Fibroblast of skin of left quadriceps (primary cell): ENCODE data around the gene SCRT2.
"Not testable (repeated sequence)": the region's sequence is repeated elsewhere in the genome, so short reads cannot be mapped to it uniquely, and the experiment has no call there.

ENCODE experiments used
- DNase-seq, 2 experiments: peaks; one replicate each; pipeline ENCODE4 v3.0.0-alpha.2; 2013; ENCODE audit warnings: low read depth in 2 of 2

Gene SCRT2

GRCh38 chr20:653110-653589, 22.5 kb downstream of the SCRT2 start, which contains the start of gene SRXN1:
SRXN1 (minus strand) TSS chr20:653200; CDS start chr20:653185, 15 bp downstream.
- DNase-seq: peak; percentile 74 to 75

DNA sequence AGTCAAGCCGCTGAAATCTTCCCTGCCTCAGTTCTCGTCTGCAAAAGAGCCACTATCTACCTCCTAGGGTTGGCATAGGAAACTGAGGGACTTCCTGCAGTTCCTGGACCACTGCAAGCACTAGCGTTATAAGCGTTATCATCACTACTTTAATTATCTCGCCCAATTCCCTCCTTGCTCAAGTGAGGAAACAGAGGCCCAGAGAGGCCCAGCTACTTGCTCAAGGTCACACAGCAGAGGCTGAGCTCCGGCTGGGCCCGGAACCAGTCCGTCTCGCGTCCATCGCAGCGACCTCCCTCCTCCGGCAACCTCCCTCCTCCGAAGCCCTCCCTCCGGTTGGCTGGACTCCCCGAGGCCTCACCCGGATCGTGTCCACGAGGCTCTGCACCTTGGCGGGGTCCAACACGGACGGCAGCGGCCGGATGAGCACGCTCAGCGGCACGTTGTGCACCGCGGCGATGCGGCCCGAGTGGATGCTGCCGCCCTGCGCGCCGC, 22.9 kb downstream of the SCRT2 start:
- DNase-seq: no peak

- DNase-seq: no peak
Measured at GRCh38 chr20:651713-652614, 23.6 kb downstream of the SCRT2 start.

DNA sequence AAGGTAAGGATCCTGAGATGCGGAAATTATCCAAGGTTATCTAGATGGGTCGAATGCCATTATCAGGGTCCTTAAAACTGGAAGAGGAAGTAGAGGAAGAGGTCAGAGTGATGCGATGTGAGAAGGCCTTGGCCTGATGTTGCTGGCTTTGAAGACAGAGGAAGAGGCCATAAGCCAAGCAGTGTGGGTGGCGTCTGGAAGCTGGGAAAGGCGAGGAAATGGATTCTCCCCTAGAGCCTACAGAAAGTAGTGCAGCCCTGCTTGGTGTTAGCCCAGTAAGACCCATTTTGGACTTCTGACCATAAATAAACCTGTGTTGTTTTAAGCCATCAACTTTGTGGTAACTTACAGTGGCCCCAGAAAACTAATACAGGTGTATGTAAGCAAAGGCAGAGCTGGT, 24.6 kb downstream of the SCRT2 start:
- no peak for DNase-seq

GRCh38 chr20:650281-650680, 25.3 kb downstream of the SCRT2 start:
- no peak for DNase-seq

DNA sequence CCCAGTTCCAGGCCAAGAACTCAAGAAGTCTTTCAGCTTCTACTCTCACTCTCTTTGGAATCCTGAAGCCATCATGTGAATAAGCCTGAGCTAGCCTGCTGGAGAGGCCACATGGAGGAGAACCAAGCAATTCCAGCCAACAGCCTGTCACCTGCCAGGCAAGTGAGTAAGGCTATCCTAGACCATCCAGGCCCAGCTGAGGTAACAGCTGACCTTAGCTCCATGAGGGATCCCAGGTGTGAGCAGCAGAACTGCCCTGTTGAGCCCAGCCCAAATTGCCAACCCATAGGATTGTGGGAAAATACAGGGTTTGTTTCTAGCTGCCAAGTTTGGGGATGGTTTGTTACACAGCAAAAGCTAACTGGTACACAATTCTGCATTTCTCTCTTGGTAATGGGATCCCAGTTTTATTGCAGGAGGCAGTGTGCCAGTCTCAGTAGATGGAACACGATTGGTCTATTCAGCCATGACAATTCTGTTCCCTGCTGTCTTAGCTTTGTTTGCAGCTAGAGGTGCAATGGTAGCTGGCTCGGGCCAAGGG, 28.1 kb downstream of the SCRT2 start:
- DNase-seq: no peak

DNA sequence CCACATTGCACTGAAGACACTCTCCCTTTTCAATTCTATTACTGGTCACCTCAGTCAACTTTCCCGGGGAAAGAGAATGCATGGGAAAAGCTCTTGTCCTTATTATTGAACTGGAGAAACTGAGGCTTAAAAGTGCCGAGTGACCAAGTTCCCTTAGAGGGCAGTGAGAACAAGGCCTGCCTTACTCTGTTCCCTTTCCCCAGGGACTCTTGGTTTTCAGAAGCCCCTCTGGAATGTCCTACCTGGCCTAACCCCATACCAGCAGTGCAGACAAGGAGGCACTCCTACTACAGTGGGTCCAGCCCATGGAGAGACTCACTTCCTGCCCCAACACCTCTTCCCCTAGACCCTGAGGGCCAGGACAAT, 28.8 kb downstream of the SCRT2 start:
- DNase-seq: no peak

DNA sequence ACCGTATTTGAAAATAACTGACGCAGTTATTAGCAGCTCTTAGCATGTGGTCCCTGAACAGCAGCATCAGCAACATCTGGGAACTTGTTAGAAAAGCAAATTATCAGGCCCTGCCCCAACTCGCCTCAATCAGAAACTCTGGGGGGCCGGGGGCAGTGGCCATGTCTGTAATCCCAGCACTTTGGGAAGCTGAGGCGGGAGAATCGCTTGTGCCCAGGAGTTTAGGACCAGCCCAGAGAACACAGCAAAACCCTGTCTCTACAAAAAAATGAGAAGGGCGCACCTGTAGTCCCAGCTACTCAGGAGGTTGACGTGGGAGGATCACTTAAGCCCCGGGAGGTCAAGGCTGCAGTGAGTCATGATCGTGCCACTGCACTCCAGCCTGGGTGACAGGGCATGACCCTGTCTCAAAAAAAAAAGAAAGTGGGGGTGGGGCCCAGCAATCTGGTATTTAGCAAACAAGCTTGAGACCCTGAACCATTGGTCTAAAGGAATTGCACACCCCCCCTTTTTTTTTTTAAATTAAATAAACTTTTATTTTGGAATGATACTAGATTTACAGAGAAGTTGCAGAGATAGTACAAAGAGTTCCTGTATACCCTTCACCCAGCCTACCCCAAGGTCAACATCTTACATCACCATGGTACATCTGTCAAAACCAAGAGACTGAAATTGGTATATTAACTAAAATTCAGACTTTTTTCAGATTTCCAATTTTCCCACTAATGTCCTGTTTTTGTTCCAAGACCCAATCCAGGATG, 29.3 kb downstream of the SCRT2 start:
- no peak for DNase-seq

- DNase-seq: no peak
Measured at GRCh38 chr20:645318-646106, 30.1 kb downstream of the SCRT2 start.

- DNase-seq: no peak
Measured at GRCh38 chr20:644692-645317, 30.8 kb downstream of the SCRT2 start.

GRCh38 chr20:642398-643174, 33.0 kb downstream of the SCRT2 start:
- DNase-seq: no peak

- DNase-seq: not testable (repeated sequence)
Measured at GRCh38 chr20:642013-642397, 33.6 kb downstream of the SCRT2 start.

DNA sequence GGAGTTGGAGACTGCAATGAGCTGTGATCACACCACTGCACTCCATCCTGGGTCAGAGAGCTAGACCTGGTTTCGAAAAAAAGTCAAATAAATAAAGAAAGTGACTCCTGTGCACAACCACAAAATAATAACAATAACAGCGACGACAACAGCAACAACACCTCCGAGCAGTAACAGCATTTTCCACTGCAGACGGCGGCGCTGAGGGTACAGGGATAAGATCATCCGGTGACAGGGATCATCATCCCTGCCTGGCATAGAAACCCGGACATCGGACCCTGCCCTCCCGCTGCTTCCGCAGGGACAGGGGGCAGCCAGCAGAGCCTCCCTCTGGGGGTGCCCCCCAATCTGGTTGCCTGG, 34.1 kb downstream of the SCRT2 start:
- DNase-seq: no peak

DNA sequence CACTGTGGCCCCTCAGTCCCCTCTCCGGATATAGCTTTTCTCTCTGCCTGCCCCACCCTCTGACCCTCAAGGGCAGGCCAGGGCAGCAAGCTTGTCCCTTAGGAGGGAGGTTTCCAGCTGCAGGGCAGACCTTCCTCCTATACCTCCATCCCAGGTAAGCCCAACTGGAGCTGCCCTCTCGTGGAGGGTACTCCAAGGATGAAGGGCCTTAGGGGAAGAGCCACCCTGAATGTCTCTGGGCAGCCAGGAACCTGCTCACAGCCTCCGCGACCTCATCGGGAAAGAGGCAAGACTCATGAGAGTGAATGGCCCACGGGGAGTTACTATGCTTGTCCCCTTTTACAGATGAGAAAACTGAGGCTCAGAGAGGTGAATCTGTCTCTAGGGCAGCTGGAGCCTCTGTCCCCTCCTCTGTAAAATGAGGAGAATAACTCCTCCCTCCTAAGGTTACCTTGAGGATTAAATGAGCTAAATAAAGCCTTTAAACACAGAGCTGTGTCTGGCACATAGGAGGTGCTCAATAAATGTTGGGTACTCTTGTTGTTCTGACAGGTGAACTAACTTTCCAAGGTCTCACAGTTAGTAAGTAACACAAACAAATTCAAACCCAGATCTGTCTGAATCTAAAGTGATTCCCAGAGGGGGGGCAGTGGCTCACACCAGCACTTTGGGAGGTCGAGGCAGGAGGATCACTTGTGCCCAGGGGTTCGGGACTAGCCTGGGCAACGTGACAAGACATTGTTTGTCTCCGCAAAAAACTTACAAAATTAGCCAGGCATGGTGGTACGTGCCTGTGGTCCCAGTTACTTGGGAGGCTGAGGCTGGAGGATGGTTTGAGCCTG, 34.7 kb downstream of the SCRT2 start:
- no peak for DNase-seq

GRCh38 chr20:638579-638978, 37.0 kb downstream of the SCRT2 start:
- no peak for DNase-seq

- no peak for DNase-seq
Measured at GRCh38 chr20:637559-637958, 38.0 kb downstream of the SCRT2 start.

DNA sequence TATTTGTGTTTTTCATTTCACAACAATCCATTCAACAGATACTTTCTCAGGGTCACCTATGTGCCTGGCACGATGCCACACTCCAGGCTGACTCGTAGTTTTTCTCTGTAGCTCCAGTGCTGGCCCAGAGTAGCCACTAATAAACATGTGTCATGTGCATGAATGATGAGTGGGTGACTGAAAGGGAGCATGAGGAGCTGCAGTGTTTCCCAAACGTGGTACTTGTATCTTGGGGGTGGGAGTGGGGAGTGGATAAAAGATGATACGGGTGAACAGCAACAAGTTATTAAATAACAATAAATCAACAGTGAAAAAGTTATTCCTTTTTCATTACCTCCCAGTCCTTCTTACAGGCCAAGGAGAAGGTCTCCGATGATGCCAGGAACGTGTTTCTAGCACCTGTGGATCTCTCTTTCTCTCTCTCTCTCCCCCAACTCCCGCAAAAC, 39.7 kb downstream of the SCRT2 start:
- DNase-seq: no peak

GRCh38 chr20:635028-635892, 40.3 kb downstream of the SCRT2 start:
- no peak for DNase-seq
